ENCODE data around the gene ADISSP.

DNA sequence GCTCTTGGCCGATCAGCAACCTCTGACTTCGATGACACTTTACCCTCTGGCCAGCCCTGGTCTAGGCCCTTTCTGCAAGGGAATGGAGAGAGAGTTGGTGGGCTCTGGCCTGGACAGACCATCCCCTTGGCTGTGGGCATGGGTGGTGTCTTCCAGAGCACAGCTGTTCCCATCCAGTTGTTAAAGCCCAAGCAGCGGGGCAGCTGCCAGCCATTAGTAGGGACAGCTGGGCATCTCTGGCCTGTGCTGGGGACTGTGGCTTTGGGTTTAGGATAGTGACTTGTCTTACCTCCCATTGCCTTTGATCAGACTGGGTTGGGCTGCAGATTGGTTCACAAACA is 31.3 kb upstream of the ADISSP start:
- TF ChIP-seq POLR2A (IDR thresholded peaks at IDR 0.05; ENCODE audit: low read depth, low read length) (no peak), POLR2AphosphoS5 (IDR thresholded peaks at IDR 0.05; ENCODE audit: low read depth, low read length) (no peak), TAF1 (IDR thresholded peaks at IDR 0.05; ENCODE audit: low read depth, low read length) (no peak)
